DMS153 treated with DMSO at 0.1 percent for 48 hours (cell line): Measurements from ENCODE around the gene SH3RF3.

Experiments used
- DNase-seq: peaks from one replicate; lab custom pipeline; 2025; ENCODE audit not compliant: unreplicated experiment; lab: John Stamatoyannopoulos, UW

The SH3RF3 gene

DNA sequence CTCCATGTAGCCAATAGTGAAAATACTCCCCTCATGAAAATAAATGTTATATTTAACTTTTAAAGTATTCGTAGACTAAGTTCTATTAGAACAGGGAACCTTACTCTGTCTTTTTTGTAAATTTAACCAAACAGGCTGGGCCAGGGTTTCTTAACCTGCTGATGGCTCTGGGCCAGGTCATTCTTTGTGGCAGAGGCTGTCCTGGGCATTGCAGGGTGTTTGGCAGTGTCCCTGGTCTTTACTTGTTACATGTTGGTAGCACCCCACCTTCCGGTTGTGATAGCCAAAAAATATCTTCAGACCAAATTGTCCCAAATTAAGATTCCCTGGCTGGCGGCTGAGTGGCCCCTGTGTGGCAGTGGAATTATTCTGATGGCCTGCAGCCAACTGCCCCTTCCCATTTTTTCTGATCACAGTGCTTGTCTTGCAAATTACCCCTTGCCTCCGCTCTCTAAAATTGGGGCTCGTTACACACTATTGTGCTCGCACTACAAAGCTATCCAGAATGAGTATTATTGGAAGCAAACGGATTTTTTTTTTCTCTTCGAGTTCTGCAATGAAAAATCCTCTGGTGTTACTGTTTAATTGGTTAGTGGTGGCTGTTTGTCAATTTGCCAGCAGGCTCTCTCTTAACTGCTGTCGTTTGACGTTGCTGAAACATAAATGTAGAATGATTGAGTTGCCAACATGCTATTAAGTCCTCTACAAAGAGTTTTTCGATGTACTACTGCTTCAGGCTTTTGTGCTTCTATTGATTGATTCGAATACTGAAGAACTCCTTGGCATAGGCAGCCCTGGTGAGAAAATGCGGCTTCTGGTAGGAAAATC, 216.9 kb downstream of the SH3RF3 start:
- no peak for DNase-seq

DNA sequence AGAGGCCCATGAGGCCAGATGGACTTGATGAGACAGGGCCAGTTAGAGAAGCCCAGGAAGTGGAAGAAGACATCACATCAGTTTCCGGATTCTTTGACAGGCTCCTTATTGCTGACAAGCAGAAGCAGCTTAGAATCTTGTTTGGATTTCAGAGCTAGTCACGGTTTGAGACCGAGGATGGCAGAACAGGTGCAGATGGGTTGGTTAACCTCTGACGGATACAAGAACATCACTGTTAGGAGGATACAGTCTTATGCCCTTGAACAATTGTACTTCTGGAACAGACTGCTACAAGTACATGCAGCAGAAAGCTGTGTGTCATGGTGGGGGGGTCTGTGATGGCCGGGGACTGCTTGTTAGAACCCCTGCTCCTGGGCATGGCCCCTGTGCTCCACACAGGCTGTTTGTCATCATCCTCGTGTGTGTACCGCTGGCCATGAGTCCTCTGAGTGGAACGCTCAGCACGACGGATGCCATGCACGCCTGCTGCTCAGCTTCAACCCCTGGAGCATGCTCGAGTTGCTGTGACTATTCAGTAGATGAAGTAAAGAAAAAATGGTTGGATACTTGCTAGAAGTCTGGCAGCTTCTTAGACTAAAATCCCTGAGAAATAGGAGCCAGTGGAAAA, 217.7 kb downstream of the SH3RF3 start:
- DNase-seq: no peak

GRCh38 chr2:109347626-109348025, 218.6 kb downstream of the SH3RF3 start:
- DNase-seq: no peak

- no peak for DNase-seq
These were observed 219.2 kb downstream of the SH3RF3 start for GRCh38 chr2:109348190-109348589.

DNA sequence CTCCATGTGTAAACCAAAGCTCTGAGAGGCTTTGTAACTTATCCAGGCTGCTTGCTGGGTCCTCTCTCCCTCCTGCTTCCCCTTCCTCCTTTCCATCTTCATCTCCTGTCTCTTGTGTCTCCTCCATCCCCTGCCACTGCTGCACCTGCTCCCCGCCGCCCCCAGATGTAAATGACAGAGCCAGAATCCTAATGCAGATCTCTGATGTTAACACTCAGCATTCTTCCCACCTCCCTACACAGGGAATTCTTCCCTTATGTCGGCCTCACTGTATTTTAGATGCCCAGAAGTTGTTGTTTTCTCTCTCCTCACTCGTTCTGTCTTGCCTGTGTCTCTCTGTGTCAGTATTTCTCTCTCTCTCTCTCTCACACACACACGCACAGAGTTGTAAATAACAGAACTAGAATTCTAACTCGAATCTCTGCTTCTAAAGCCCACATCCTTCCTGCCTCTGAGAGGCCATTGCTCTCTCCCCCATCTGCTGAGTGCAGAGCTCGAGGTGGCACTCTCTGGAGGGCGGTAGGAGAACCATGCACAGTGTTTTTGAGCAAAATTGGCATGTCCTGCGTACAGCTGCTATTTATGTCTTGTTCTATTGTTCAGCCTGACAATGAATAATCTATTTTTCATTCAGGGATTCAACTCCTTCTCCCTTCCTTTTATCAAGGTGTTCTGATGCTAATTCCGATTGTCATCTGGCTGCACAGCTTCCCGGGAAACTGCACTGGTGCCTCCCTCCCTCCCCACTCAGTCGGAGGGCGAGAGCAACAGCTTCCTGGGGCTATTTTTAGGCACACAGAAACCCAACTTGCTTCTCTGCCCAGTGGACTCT, 219.9 kb downstream of the SH3RF3 start:
- DNase-seq: no peak

DNA sequence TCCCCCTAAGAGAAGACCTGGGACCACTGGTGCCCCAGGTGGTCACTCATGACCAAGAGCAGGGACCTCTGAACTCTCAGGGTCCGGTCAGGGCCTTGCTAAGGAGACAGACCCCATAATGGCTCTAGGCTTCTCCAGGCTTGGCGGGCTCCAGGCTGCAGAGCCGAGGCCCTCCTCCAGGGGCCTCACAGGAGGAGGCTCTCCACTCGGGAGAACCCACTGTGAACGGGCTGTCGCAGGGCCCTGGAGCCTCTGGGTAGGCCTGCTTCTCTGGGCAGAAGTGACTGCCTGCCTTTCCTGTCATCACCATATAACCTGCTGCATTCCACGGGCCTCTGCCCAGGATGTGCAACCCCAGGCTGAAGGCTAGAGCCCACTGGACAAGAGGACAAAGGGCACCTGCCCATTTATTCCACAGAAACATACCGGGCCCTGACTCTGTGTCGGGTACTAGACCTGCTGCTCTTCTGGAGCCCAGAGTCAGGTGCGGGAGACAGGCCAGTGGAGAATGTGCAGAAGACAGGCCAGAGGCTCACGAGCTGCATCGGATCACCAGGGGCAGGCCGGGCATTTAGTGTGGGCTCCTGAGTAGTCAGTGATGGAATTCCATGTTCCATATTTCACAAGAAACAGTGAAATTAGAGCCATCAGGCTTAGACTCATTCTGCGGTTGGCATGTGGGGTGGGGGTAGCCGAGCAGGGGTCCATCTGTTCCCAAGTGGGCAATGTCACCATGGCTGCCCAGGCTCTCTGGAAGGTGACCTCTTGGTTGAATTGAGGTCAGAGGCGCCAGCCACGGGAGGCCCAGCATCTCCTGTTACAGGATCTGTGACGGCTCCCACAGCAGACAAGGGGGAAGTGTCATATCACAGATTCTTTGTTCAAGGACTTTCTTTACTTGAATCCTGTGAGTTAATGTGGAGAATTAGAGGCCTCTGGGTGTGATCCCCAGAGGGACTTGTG, 220.8 kb downstream of the SH3RF3 start:
- DNase-seq: no peak

DNA sequence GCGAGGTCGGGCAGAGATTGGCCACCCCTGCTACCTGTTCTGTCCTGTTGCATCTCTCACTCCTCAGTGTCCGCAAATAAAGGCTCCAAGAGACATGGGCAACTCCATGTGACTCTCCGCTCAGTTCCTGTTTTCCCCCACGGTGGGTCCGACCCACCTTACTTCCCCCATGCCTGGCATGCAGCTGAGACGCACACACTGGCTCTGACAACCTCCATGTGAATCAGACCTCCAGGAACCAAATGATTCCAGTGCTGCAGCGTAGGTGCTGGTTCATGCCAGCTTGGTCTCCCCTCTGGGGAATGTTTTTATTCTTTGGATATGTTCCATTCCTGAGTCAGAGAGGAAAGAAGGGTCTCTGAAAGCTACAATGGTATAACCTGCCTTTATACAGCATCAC, 221.5 kb downstream of the SH3RF3 start:
- DNase-seq: no peak

DNA sequence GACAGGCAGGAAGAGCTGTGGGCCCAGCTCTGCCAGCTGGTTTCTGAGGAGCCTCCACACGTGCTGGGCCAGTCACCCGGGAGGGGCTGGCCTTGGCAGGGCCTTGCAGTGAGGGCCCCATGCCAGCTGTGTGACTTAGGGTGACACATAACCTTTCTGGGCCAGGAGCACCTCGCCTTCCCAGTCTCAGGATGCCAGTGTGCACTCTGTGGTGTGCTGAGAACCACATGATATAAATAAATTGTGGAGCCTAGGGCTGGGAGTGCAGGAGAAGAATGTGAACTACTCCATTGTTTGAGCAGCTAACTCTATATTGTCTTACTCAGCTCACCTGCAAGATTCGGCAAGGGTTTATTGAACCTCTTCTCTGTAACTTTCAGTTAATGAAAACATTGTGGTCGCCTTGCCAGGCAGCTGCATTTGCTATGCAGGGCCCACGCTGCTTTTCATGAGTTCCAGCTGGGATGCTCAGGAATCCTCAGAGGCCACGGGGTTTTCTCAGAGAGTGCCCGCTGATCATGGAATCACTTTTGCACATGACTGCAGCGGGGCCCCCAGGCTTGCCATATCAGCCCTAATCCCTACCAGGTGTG, 222.3 kb downstream of the SH3RF3 start:
- no peak for DNase-seq

GRCh38 chr2:109352056-109352897, 223.3 kb downstream of the SH3RF3 start:
- no peak for DNase-seq

DNA sequence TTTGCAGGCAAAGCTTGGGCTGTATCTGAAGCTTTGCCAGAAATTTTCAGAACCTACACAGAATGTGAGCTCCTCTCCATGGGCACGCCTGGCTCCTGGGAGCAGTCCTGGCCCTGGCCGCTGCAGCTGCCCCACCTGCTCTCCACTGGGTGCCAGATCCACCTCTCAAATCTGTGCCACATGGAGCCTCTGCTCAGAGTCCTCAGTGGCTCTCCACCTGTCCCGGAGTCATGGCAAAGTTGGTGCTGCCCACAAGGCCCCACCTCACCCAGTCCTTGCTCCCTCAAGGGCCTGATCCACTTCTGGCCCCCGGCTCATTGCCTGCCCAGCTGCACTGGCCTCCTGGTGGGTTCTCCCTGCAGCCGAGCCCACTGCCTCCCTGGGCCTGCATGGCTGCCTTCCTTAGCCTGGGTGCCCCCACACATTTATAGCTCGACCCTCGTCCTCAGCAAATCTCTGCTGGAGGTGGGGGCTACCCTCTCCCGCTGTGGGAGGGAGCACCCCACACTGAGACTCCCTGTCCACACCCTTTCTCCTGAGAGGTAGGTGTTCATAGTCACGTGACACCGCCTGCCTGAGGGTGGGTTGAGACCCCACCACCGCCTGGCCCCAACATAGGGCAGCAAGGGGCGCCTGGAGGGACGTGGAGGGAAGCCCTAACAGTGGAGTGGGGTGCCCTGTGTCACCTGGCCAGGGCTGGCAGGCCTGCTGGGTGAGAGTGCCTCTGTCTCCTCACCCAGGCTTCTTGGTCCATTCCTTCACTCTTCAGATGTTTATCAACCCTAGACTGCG, 224.1 kb downstream of the SH3RF3 start:
- DNase-seq: no peak

DNA sequence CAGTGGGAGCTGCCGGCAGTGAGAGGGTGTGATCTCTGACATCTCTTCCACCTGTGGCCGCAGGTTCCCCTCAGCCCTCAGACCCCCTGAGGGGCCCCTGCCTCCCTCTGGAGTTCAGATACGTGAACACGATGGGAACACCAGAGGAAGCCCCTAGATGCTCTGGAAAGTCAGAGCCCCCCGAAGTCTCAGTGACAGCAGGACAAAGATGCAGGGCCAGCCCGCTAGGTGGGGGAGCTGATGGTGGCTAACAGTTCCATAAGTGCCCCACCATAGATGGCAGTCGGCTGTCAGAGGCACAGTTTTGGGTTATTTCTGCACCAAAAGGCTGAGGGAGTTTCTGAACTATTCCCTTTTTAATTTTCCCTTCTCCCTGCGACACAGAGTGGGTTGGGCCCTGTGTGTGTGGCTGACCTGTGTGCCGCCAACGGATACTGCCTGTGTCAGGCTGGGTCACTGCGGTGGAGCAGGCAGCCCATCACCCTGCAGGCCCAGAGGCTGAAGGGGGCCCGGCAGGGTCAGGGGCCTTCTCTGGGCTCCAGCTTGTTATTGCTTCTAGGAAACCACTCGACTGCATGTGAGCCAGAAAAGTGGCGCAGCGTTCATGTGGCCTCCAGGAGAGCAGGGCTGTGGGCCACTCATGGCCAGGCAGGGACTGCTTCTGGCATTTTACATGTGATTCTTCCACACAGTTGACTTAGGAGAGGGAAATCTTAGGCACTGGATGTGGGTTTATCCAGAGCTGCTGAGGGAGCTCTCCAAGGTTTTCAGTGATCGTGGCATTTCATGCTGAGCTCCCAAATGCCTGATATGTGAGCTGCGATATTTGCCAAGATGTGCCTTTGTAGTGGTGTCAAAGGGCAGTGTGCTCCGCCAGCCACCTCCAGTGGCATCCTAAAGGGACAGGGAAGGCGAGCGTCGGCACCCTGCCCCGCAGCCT, 225.1 kb downstream of the SH3RF3 start:
- no peak for DNase-seq

GRCh38 chr2:109355192-109355843, 226.3 kb downstream of the SH3RF3 start:
- DNase-seq: no peak

DNA sequence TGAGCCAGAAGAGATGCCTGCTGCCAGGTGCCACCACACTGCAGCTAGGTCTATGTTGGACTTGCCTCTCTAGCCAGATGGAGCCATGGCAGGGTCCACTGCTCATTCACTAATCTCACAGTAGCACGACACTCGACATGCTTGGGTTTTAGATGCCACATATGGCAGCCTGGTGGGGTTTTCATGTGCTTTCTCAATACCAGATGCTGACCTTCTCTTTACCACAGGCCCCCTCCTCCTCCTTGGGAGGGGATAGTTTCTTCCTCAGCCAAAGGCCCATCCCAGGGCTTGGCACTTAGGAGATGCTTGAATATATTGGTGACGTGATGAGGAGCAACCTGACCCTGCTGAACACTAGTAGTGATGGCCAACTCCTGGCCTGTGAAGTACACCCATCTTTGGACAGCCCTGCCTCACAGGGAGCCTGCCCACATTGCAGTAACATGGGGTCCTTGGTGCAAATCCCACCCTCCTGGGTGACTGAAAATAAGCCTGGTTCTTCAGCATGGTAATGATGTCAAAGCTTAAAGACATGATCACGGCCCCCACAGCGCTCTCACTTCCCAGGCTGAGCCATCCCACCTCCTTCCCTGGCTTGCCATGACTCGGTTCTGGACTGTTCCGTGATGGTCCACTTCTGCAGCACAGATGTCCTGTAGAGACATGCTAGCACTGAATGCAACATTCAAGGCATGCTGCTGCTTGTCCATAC, 227.5 kb downstream of the SH3RF3 start:
- no peak for DNase-seq

DNA sequence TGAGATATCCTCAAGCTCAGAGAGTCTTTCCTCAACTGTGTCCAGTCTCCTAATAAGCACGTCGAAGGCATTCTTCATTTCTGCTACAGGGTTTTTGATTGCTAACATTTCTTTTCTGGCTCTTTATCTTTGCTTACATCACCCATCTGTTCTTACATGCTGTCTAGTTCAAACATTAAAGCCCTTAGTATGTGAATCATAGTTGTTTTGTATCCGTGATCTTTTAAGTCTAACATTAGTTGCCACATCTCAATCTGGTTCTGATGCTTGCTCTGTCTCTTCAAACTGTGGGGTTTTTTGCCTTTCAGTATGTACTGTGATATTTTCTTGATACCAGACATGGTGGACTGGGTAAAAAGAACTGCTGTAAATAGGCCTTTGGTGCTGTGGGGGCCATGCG, 235.2 kb downstream of the SH3RF3 start:
- DNase-seq: no peak

DNA sequence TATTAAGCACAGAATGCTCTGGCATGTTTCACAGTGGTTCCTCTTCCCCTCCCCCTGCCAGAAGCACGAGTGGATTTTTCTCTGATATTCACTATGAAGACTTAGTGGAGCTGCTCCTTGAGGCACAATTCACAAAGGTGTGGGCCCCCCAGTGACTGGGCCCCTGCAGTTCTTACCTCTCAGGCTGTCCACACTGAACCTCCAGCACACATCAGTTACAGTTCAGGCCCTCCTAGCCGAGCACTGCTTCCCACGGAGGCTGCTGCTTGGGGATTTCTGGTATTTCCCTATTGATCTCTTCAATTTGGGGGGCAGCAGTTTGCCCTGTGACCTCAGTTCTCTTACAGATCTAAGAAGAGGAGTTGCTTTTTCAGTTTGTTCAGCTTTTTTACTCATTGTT, 236.1 kb downstream of the SH3RF3 start:
- no peak for DNase-seq

GRCh38 chr2:109367683-109368082, 238.7 kb downstream of the SH3RF3 start:
- no peak for DNase-seq
